Activated CD8-positive, alpha-beta T cell treated with anti-CD3 and anti-CD28 coated beads for 36 hours (primary cell): Measurements from ENCODE around the gene CDKN1A. TPM values are rescaled to one million over a fixed set of nuclear protein-coding genes. Genes with fewer than 3 reads are reported as not detected.

Experiments used
- ATAC-seq: fragments of 200-7000 bp; cut with Tn5 transposase; one replicate; pipeline ENCODE4 v1.10.0; 2021; ENCODE audit warnings: mild to moderate bottlenecking, moderate library complexity
- CTCF ChIA-PET: fragments of 350-600 bp; sonication (Branson Sonifier 250); formaldehyde crosslinking; loops from one replicate; lab custom pipeline; 2021; ENCODE audit warnings: antibody characterized with exemption; lab: Charles Lee
- POLR2A ChIA-PET: fragments of 350-600 bp; sonication (Branson Sonifier 250); formaldehyde crosslinking; loops from one replicate; lab custom pipeline; 2021; ENCODE audit warnings: antibody characterized with exemption; lab: Charles Lee
- DNase-seq: peaks from one replicate; pipeline ENCODE4 v3.0.0-alpha.2; 2020
- H3K27ac Mint-ChIP-seq: one replicate; pipeline ENCODE4 v1.8.0; 2021; ENCODE audit warnings: mild to moderate bottlenecking, mixed read lengths
- H3K27me3 Mint-ChIP-seq: one replicate; pipeline ENCODE4 v1.8.0; 2021; ENCODE audit warnings: mixed read lengths
- H3K36me3 Mint-ChIP-seq: one replicate; pipeline ENCODE4 v1.8.0; 2021; ENCODE audit warnings: low read depth, mixed read lengths
- H3K4me1 Mint-ChIP-seq: one replicate; pipeline ENCODE4 v1.8.0; 2021; ENCODE audit warnings: low read depth, mixed read lengths
- H3K4me3 Mint-ChIP-seq: one replicate; pipeline ENCODE4 v1.8.0; 2021; ENCODE audit warnings: mild to moderate bottlenecking, moderate library complexity, mixed read lengths
- H3K9me3 Mint-ChIP-seq: one replicate; pipeline ENCODE4 v1.8.0; 2021; ENCODE audit warnings: mixed read lengths
- intact Hi-C: fragments of 100-400 bp; cut with micrococcal nuclease; formaldehyde crosslinking; loops from one replicate; pipeline ENCODE4 v1.10.0; 2022
- total RNA-seq, 2 experiments: library from RNA; stranded (reverse); gene quantifications; one replicate each; pipeline ENCODE4 v1.2.3, GENCODE V29; 2021
- TF ChIP-seq, protein P1 (sequence below): fragments of 200-600 bp; IDR thresholded peaks from one replicate; pipeline ENCODE4 v1.8.0; 2022; ENCODE audit warnings: antibody characterized with exemption, mild to moderate bottlenecking

Gene CDKN1A
- total RNA-seq, 2 experiments from 2014 or later = 42.3 to 47.4 TPM

GRCh38 chr6:36655085-36655724, 23.3 kb upstream of the CDKN1A start:
- H3K27me3 Mint-ChIP-seq = peaks cover 19% of the 10 kb centered on the region
- ATAC-seq (no peak), DNase-seq (no peak)
- POLR2A ChIA-PET = interaction anchor here (1.0 to 1.3 kb wide), 2 partner anchors 12 to 31 kb away, joined by 3 to 4 read pairs; no protein-coding TSS in a partner anchor
- H3K4me3 Mint-ChIP-seq = no peak overlapping the region
- H3K4me1 Mint-ChIP-seq = peaks cover 5% of the 10 kb centered on the region
- no peaks in the 10 kb centered on the region for H3K36me3 Mint-ChIP-seq
- intact Hi-C loops = no loop called here
- no peak overlapping the region for H3K27ac Mint-ChIP-seq
- TF ChIP-seq, protein P1, sequence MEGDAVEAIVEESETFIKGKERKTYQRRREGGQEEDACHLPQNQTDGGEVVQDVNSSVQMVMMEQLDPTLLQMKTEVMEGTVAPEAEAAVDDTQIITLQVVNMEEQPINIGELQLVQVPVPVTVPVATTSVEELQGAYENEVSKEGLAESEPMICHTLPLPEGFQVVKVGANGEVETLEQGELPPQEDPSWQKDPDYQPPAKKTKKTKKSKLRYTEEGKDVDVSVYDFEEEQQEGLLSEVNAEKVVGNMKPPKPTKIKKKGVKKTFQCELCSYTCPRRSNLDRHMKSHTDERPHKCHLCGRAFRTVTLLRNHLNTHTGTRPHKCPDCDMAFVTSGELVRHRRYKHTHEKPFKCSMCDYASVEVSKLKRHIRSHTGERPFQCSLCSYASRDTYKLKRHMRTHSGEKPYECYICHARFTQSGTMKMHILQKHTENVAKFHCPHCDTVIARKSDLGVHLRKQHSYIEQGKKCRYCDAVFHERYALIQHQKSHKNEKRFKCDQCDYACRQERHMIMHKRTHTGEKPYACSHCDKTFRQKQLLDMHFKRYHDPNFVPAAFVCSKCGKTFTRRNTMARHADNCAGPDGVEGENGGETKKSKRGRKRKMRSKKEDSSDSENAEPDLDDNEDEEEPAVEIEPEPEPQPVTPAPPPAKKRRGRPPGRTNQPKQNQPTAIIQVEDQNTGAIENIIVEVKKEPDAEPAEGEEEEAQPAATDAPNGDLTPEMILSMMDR = no peak
- no peaks in the 10 kb centered on the region for H3K9me3 Mint-ChIP-seq
- CTCF ChIA-PET = interaction anchor here (0.5 to 1.3 kb wide), 3 partner anchors 13 to 104 kb away, joined by 3 read pairs; no protein-coding TSS in a partner anchor

DNA sequence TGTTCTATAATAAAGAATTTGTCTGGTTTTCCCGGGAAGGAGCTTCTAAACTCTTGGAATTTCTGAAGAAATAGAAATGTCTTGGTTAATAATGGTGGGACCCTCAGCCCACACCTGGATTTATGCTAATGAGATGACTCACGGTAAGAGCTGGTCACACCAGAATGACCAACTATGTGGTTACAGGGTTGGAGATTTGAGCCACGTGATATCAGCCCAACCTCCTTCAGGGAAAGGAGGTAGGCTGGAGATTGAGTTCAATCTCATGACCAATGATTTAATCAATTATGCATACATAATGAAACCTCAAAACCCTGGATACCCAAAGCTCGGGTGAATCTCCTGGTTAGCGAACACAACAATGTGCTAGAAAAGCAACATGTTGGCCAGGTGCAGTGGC, 22.1 kb upstream of the CDKN1A start:
- TF ChIP-seq, protein P1 = no peak
- no peaks in the 10 kb centered on the region for H3K36me3 Mint-ChIP-seq
- DNase-seq = no peak
- intact Hi-C loops = no loop called here
- no peak for ATAC-seq
- no peaks in the 10 kb centered on the region for H3K9me3 Mint-ChIP-seq
- H3K27ac Mint-ChIP-seq = no peak overlapping the region
- H3K4me1 Mint-ChIP-seq = peaks cover 5% of the 10 kb centered on the region
- ChIA-PET POLR2A (no interaction called here), CTCF (interaction anchor here (1.0 to 1.4 kb wide), 2 partner anchors 10 to 26 kb away, joined by 3 to 4 read pairs; no protein-coding TSS in a partner anchor)
- H3K27me3 Mint-ChIP-seq = peaks cover 16% of the 10 kb centered on the region
- H3K4me3 Mint-ChIP-seq = no peak overlapping the region

DNA sequence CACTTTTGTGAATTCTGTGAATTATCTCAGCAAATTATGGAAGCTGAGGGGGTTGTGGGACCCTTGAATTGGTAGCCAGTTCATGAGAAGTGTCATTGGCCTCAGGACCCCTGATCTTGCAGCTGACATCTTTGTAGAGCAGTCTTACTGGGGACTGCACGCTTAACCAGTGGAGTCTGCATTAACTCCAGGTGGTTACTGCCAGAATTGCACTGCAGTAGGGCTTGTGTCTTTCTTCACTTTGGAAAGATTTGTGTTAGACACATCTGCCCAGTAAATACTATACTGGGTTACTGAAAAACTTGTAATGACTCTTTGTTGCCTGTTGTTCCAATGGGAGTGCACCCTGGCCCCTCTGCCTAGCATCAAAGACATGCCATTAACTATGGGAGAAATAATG, 21.2 kb upstream of the CDKN1A start:
- intact Hi-C loops = no loop called here
- Mint-ChIP-seq H3K27me3 (peaks cover 16% of the 10 kb centered on the region), H3K4me1 (peaks cover 8% of the 10 kb centered on the region), H3K36me3 (no peaks in the 10 kb centered on the region), H3K27ac (no peak overlapping the region), H3K9me3 (no peaks in the 10 kb centered on the region), H3K4me3 (no peak overlapping the region)
- DNase-seq (no peak), ATAC-seq (no peak)
- CTCF ChIA-PET = interaction anchor here (1.0 to 1.4 kb wide), 3 partner anchors 9 to 42 kb away, joined by 3 to 4 read pairs (median 4); no protein-coding TSS in a partner anchor
- TF ChIP-seq, protein P1 = no peak
- POLR2A ChIA-PET = no interaction called here

DNA sequence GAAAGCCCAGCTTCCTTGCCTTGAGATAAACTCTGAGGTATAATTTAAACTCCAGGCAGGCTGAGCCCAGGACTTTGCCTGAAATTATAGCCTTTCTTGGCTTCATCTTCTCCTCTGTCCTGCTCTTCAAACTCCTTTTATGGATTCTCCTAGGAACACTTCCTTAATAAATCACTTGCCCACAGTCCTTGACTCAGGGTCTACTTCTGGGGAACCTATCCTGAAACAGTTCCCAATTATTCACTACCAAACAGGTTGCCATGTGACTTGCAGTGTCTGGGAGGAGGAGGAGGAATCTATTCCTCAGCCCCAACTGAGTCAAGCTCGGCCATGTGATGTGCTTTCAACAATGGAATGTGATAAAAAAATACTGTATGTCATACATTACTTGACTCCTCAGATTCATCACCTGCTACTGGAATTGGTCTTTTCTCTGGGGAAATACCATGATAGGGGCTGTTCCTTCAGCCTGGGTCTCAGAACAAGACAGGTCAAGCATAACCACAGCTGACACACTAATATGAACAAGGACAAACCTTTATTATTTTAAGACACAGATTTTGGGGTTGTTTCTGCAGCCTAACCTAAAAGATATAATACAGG, 20.5 kb upstream of the CDKN1A start:
- H3K27ac Mint-ChIP-seq = no peak overlapping the region
- intact Hi-C loops = no loop called here
- H3K36me3 Mint-ChIP-seq = no peaks in the 10 kb centered on the region
- CTCF ChIA-PET = interaction anchor here (1.3 kb wide), 1 partner anchor 43 kb away, joined by 4 read pairs; no protein-coding TSS in a partner anchor
- H3K27me3 Mint-ChIP-seq = peaks cover 16% of the 10 kb centered on the region
- H3K9me3 Mint-ChIP-seq = no peaks in the 10 kb centered on the region
- H3K4me1 Mint-ChIP-seq = peaks cover 15% of the 10 kb centered on the region
- DNase-seq (no peak), ATAC-seq (no peak)
- TF ChIP-seq, protein P1 = no peak
- H3K4me3 Mint-ChIP-seq = no peak overlapping the region
- POLR2A ChIA-PET = no interaction called here

GRCh38 chr6:36659271-36659670, 19.2 kb upstream of the CDKN1A start:
- no peaks in the 10 kb centered on the region for H3K36me3 Mint-ChIP-seq
- no peak for ATAC-seq
- H3K9me3 Mint-ChIP-seq = no peaks in the 10 kb centered on the region
- DNase-seq = no peak
- peaks cover 16% of the 10 kb centered on the region for H3K27me3 Mint-ChIP-seq
- H3K4me1 Mint-ChIP-seq = peaks cover 18% of the 10 kb centered on the region
- H3K27ac Mint-ChIP-seq = no peak overlapping the region
- intact Hi-C loops = no loop called here
- H3K4me3 Mint-ChIP-seq = no peak overlapping the region
- TF ChIP-seq, protein P1 = no peak
- POLR2A ChIA-PET = no interaction called here
- CTCF ChIA-PET = interaction anchor here (1.5 kb wide), 1 partner anchor 123 kb away, joined by 4 read pairs; no protein-coding TSS in a partner anchor
